HCT116 (cell line): ENCODE results near the gene GFM1. TPM values are rescaled to one million over a fixed set of nuclear protein-coding genes. Genes with fewer than 3 reads are reported as not detected.

Source experiments
- ATAC-seq: fragments of 200-7000 bp; cut with Tn5 transposase; 2 replicates; pipeline ENCODE4 v1.9.1; 2020; ENCODE audit warnings: mild to moderate bottlenecking, moderate library complexity
- BruUV-seq: library from RNA; stranded (reverse); fragments of 400-500 nt; replicated peaks from 2 replicates; lab custom pipeline; 2021; lab: Mats Ljungman, UMichigan
- CTCF ChIA-PET: fragments of 300-600 bp; sonication (Branson Sonifier 250); formaldehyde crosslinking; loops from one replicate; lab custom pipeline; 2021; ENCODE audit warnings: antibody characterized with exemption; lab: Charles Lee
- POLR2A ChIA-PET: fragments of 300-600, 350-600 bp; sonication (Branson Sonifier 250); formaldehyde crosslinking; loops from one replicate; lab custom pipeline; 2021; ENCODE audit warnings: antibody characterized with exemption; lab: Charles Lee
- RAD21 ChIA-PET, 2 experiments: fragments of 300-600 bp; sonication (Branson Sonifier 250); formaldehyde crosslinking; loops; one replicate each; lab custom pipeline; 2023; ENCODE audit warnings: low total read pairs in 2 of 2; ENCODE audit not compliant: uncharacterized antibody in 2 of 2, unreplicated experiment in 2 of 2, low non-redundant PET in 1 of 2; lab: Charles Lee
- DNase-seq: peaks from one replicate; pipeline ENCODE4 v3.0.0-alpha.2; 2010; ENCODE audit warnings: low read depth, low spot score
- H2AFZ ChIP-seq: fragments of 200-600 bp; shearing (Covaris generic), sonication (generic); 2 replicates; pipeline ENCODE4 v1.6.1; 2017; ENCODE audit warnings: low read depth, mixed run types, mixed read lengths, antibody characterized with exemption, low read length; ENCODE audit not compliant: poor library complexity, severe bottlenecking
- H3K27ac ChIP-seq: 2 replicates; pipeline ENCODE4 v1.5.1; 2012; ENCODE audit warnings: low read depth, low read length
- H3K27me3 ChIP-seq: fragments of 200-600 bp; sonication (generic); 2 replicates; pipeline ENCODE4 v1.6.1; 2016; ENCODE audit warnings: mixed run types, low read length, mixed read lengths; ENCODE audit not compliant: insufficient read depth
- H3K36me3 ChIP-seq, 2 experiments: fragments of 200-500 bp in 1 of 2; fragments of 200-600 bp in 1 of 2; sonication (Bioruptor generic) in 1 of 2; sonication (generic) in 1 of 2; 2 replicates each; pipeline versions ENCODE4 v1.5.1 to v1.6.1; 2014 to 2016; ENCODE audit warnings: low read length in 2 of 2, inconsistent platforms in 1 of 2, mixed read lengths in 1 of 2, mixed run types in 1 of 2; ENCODE audit not compliant: insufficient read depth in 2 of 2, control insufficient read depth in 1 of 2
- H3K4me1 ChIP-seq, 2 experiments: fragments of 200-600 bp in 1 of 2; sonication (generic) in 1 of 2; 2 replicates each; pipeline versions ENCODE4 v1.5.1 to v1.6.1; 2012 to 2017; ENCODE audit warnings: low read length in 2 of 2, inconsistent platforms in 1 of 2, mild to moderate bottlenecking in 1 of 2, mixed read lengths in 1 of 2, mixed run types in 1 of 2, moderate library complexity in 1 of 2; ENCODE audit not compliant: insufficient read depth in 2 of 2, control insufficient read depth in 1 of 2
- H3K4me2 ChIP-seq: fragments of 200-600 bp; sonication (generic); 2 replicates; pipeline ENCODE4 v1.6.1; 2017; ENCODE audit warnings: mixed run types, low read length, mixed read lengths
- H3K4me3 ChIP-seq, 2 experiments: fragments of 200-600 bp in 1 of 2; sonication (generic) in 1 of 2; replicated peaks in 1 of 2; 2 replicates each; pipeline ENCODE4 v1.5.1; 2011 to 2016; ENCODE audit warnings: low read length in 2 of 2, control low read depth in 1 of 2, low read depth in 1 of 2, mild to moderate bottlenecking in 1 of 2, mixed read lengths in 1 of 2, mixed run types in 1 of 2
- H3K79me2 ChIP-seq: fragments of 200-600 bp; sonication (generic); 2 replicates; pipeline ENCODE4 v1.6.1; 2017; ENCODE audit warnings: mild to moderate bottlenecking, mixed run types, low read length, moderate library complexity, mixed read lengths; ENCODE audit not compliant: insufficient read depth
- H3K9ac ChIP-seq: fragments of 200-600 bp; sonication (generic); 2 replicates; pipeline ENCODE4 v1.6.1; 2016; ENCODE audit warnings: low read length, mixed read lengths
- H3K9me2 ChIP-seq: fragments of 200-600 bp; sonication (generic), shearing (Covaris generic); 2 replicates; pipeline ENCODE4 v1.6.1; 2017; ENCODE audit warnings: mixed run types, mild to moderate bottlenecking, moderate library complexity; ENCODE audit not compliant: insufficient read depth
- H3K9me3 ChIP-seq, 2 experiments: fragments of 200-500 bp in 1 of 2; fragments of 200-600 bp in 1 of 2; sonication (Bioruptor generic) in 1 of 2; sonication (generic) in 1 of 2; 2 replicates each; pipeline ENCODE4 v1.6.1; 2014 to 2017; ENCODE audit warnings: low read length in 2 of 2, mixed read lengths in 2 of 2, inconsistent platforms in 1 of 2, low read depth in 1 of 2, mild to moderate bottlenecking in 1 of 2, mixed run types in 1 of 2, moderate library complexity in 1 of 2; ENCODE audit not compliant: control insufficient read depth in 1 of 2, insufficient read depth in 1 of 2
- H4K20me1 ChIP-seq: fragments of 200-600 bp; sonication (generic), shearing (Covaris generic); 2 replicates; pipeline ENCODE4 v1.6.1; 2017; ENCODE audit warnings: mixed run types, mild to moderate bottlenecking, moderate library complexity; ENCODE audit not compliant: insufficient read depth
- CEBPB ChIP-seq: IDR thresholded peaks from 2 replicates; pipeline ENCODE4 v1.6.1; 2012; ENCODE audit warnings: low read depth
- EGR1 ChIP-seq: IDR thresholded peaks from 2 replicates; pipeline ENCODE4 v1.6.1; 2012; ENCODE audit warnings: low read depth
- ELF1 ChIP-seq: IDR thresholded peaks from 2 replicates; pipeline ENCODE4 v1.6.1; 2012; ENCODE audit warnings: low read depth, borderline replicate concordance
- EZH2 ChIP-seq: fragments of 200-600 bp; sonication (generic); IDR thresholded peaks from 2 replicates; pipeline ENCODE4 v1.6.1; 2017; ENCODE audit warnings: antibody characterized with exemption, mixed run types
- EZH2phosphoT487 ChIP-seq: fragments of 200-600 bp; IDR thresholded peaks from 2 replicates; pipeline ENCODE4 v1.6.1; 2018; ENCODE audit warnings: antibody characterized with exemption, borderline replicate concordance
- FOSL1 ChIP-seq: IDR thresholded peaks from 2 replicates; pipeline ENCODE4 v1.6.1; 2012; ENCODE audit warnings: low read depth
- JUND ChIP-seq: IDR thresholded peaks from 2 replicates; pipeline ENCODE4 v1.6.1; 2012
- POLR2AphosphoS5 ChIP-seq: IDR thresholded peaks from 2 replicates; pipeline ENCODE4 v1.6.1; 2011; ENCODE audit warnings: mild to moderate bottlenecking, low read depth, low read length, moderate library complexity
- SIN3A ChIP-seq: IDR thresholded peaks from 2 replicates; pipeline ENCODE4 v1.6.1; 2012; ENCODE audit warnings: low read depth
- SP1 ChIP-seq: IDR thresholded peaks from 2 replicates; pipeline ENCODE4 v1.6.1; 2012; ENCODE audit warnings: low read depth
- SRF ChIP-seq: IDR thresholded peaks from 2 replicates; pipeline ENCODE4 v1.6.1; 2012; ENCODE audit warnings: low read depth
- TCF7L2 ChIP-seq: IDR thresholded peaks from 2 replicates; pipeline ENCODE4 v1.7.0; 2011; ENCODE audit warnings: borderline replicate concordance, inconsistent platforms; ENCODE audit not compliant: insufficient read depth, insufficient read length; ENCODE audit errors: extremely low read depth
- YY1 ChIP-seq: IDR thresholded peaks from 2 replicates; pipeline ENCODE4 v1.6.1; 2011; ENCODE audit warnings: low read length, low read depth, moderate library complexity, mild to moderate bottlenecking; ENCODE audit not compliant: insufficient replicate concordance; ENCODE audit errors: extremely low read depth
- ZFX ChIP-seq: fragments of 450-650 bp; IDR thresholded peaks from 2 replicates; pipeline ENCODE4 v1.6.1; 2017
- ZNF274 ChIP-seq: fragments of 200-500 bp; sonication (Bioruptor generic); IDR thresholded peaks from 2 replicates; pipeline ENCODE4 v1.6.1; 2014; ENCODE audit warnings: mild to moderate bottlenecking, low read depth, low read length, inconsistent platforms
- intact Hi-C: fragments of 100-400 bp; cut with micrococcal nuclease; formaldehyde crosslinking; loops from 2 replicates; pipeline ENCODE4 v1.10.0; 2022
- total RNA-seq: library from RNA; stranded (reverse); gene quantifications from one replicate; pipeline ENCODE4 v1.2.1, GENCODE V29; 2021; ENCODE audit not compliant: unreplicated experiment
- TF ChIP-seq, protein P1 (sequence below): IDR thresholded peaks from 2 replicates; pipeline ENCODE4 v1.6.1; 2012; ENCODE audit warnings: low read depth
- TF ChIP-seq, protein P2 (sequence below): IDR thresholded peaks from 2 replicates; pipeline ENCODE4 v1.6.1; 2012
- TF ChIP-seq, protein P3 (sequence below): IDR thresholded peaks from 2 replicates; pipeline ENCODE4 v1.6.1; 2012
- TF ChIP-seq, protein P4 (sequence below): IDR thresholded peaks from 2 replicates; pipeline ENCODE4 v1.6.1; 2011; ENCODE audit warnings: mild to moderate bottlenecking, low read length, moderate library complexity; ENCODE audit not compliant: insufficient replicate concordance; ENCODE audit errors: extremely low read depth

The GFM1 gene
- total RNA-seq, 1 experiment from 2014 or later: 38.7 TPM

DNA sequence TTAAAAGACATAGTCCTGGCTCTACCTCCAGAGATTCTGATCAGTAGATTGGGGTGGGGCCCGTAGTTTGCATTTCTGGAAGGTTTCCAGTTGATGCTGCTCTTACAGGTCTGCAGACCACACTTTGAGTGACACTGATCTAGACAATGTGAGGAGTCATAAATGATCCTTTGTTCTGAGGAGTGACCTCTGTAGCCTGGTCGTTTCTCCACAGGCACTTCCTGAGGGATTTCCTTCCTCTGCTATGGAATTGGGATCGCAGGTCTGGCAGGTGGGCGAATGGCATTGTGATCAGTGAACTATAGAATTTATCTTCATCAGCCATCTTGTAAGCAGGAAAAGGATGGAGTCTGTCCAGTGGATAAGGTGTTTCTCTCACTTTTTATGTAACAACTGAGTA, 5.5 kb downstream of the GFM1 start:
- intact Hi-C loops: loop anchor here (10.0 kb wide), 2 partner anchors 605 to 1035 kb away; no protein-coding TSS in a partner anchor
- CTCF ChIA-PET: interaction anchor here (2.8 kb wide), 1 partner anchor 9 kb away, joined by 9 read pairs; no protein-coding TSS in a partner anchor
- RAD21 ChIA-PET: no interaction called here
- Histone ChIP-seq H3K79me2 (peaks cover 61% of the 10 kb centered on the region), H3K4me2 (no peak overlapping the region), H3K4me3 (no peak overlapping the region), H4K20me1 (peaks cover 3% of the 10 kb centered on the region; the same call in 1 of the 2 replicates), H3K9ac (no peak overlapping the region), H3K27ac (no peak overlapping the region), H2AFZ (no peak overlapping the region), H3K9me2 (no peaks in the 10 kb centered on the region), H3K27me3 (no peaks in the 10 kb centered on the region), H3K36me3 (peaks cover 23 to 30% of the 10 kb centered on the region in 2 experiments), H3K4me1 (peaks cover 7 to 21% of the 10 kb centered on the region in 2 experiments; a peak in 3 of 4 replicates), H3K9me3 (no peaks in the 10 kb centered on the region)
- ATAC-seq: peak; percentile 67
- POLR2A ChIA-PET: interaction anchor here (0.6 kb wide), 1 partner anchor 65 kb away, joined by 3 read pairs; no protein-coding TSS in a partner anchor
- no TSS peak for BruUV-seq
- DNase-seq: no peak
- TF ChIP-seq EZH2phosphoT487: no peak
- no peak for TF ChIP-seq SRF
- no peak for TF ChIP-seq JUND
- no peak for TF ChIP-seq TCF7L2
- no peak for TF ChIP-seq EGR1
- TF ChIP-seq, protein P1, sequence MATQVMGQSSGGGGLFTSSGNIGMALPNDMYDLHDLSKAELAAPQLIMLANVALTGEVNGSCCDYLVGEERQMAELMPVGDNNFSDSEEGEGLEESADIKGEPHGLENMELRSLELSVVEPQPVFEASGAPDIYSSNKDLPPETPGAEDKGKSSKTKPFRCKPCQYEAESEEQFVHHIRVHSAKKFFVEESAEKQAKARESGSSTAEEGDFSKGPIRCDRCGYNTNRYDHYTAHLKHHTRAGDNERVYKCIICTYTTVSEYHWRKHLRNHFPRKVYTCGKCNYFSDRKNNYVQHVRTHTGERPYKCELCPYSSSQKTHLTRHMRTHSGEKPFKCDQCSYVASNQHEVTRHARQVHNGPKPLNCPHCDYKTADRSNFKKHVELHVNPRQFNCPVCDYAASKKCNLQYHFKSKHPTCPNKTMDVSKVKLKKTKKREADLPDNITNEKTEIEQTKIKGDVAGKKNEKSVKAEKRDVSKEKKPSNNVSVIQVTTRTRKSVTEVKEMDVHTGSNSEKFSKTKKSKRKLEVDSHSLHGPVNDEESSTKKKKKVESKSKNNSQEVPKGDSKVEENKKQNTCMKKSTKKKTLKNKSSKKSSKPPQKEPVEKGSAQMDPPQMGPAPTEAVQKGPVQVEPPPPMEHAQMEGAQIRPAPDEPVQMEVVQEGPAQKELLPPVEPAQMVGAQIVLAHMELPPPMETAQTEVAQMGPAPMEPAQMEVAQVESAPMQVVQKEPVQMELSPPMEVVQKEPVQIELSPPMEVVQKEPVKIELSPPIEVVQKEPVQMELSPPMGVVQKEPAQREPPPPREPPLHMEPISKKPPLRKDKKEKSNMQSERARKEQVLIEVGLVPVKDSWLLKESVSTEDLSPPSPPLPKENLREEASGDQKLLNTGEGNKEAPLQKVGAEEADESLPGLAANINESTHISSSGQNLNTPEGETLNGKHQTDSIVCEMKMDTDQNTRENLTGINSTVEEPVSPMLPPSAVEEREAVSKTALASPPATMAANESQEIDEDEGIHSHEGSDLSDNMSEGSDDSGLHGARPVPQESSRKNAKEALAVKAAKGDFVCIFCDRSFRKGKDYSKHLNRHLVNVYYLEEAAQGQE: no peak
- no peak for TF ChIP-seq ZFX
- no peak for TF ChIP-seq SIN3A
- TF ChIP-seq ZNF274: no peak
- TF ChIP-seq EZH2: no peak
- no peak for TF ChIP-seq SP1
- TF ChIP-seq, protein P2, sequence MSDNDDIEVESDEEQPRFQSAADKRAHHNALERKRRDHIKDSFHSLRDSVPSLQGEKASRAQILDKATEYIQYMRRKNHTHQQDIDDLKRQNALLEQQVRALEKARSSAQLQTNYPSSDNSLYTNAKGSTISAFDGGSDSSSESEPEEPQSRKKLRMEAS: no peak
- no peak for TF ChIP-seq YY1
- TF ChIP-seq CEBPB: no peak
- no peak for TF ChIP-seq POLR2AphosphoS5
- no peak for TF ChIP-seq FOSL1
- no peak for TF ChIP-seq ELF1
- TF ChIP-seq, protein P3, sequence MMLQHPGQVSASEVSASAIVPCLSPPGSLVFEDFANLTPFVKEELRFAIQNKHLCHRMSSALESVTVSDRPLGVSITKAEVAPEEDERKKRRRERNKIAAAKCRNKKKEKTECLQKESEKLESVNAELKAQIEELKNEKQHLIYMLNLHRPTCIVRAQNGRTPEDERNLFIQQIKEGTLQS: no peak
- TF ChIP-seq, protein P4, sequence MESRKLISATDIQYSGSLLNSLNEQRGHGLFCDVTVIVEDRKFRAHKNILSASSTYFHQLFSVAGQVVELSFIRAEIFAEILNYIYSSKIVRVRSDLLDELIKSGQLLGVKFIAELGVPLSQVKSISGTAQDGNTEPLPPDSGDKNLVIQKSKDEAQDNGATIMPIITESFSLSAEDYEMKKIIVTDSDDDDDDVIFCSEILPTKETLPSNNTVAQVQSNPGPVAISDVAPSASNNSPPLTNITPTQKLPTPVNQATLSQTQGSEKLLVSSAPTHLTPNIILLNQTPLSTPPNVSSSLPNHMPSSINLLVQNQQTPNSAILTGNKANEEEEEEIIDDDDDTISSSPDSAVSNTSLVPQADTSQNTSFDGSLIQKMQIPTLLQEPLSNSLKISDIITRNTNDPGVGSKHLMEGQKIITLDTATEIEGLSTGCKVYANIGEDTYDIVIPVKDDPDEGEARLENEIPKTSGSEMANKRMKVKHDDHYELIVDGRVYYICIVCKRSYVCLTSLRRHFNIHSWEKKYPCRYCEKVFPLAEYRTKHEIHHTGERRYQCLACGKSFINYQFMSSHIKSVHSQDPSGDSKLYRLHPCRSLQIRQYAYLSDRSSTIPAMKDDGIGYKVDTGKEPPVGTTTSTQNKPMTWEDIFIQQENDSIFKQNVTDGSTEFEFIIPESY: no peak
- TF ChIP-seq, all 23 proteins: peak for 0
